CD14-positive monocyte (primary cell): ENCODE measurements around the gene ADM2. TPM values are rescaled to one million over a fixed set of nuclear protein-coding genes. Genes with fewer than 3 reads are reported as not detected.

Source experiments
- DNase-seq, 3 donors: peaks; one replicate each; pipeline ENCODE4 v3.0.0-alpha.2; 2011 to 2022
- H2AFZ ChIP-seq: 2 replicates; pipeline ENCODE4 v1.6.0; 2012; ENCODE audit warnings: mild to moderate bottlenecking, low read depth, low read length, inconsistent platforms; ENCODE audit not compliant: insufficient read depth, poor library complexity, severe bottlenecking
- H3K27ac ChIP-seq, 2 donors: 1 replicate in 1 of 2; 2 replicates in 1 of 2; pipeline ENCODE4 v1.5.1; 2012 to 2013; ENCODE audit warnings: low read length in 2 of 2, control low read depth in 1 of 2, inconsistent platforms in 1 of 2, low read depth in 1 of 2, mild to moderate bottlenecking in 1 of 2
- H3K27me3 ChIP-seq, 2 donors: one replicate each; pipeline versions ENCODE4 v1.6.0 to v1.6.1; 2011 to 2013; ENCODE audit warnings: low read length in 2 of 2; ENCODE audit not compliant: control insufficient read depth in 2 of 2, insufficient read depth in 2 of 2
- H3K36me3 ChIP-seq, 2 donors: replicated peaks in 1 of 2; 1 replicate in 1 of 2; 2 replicates in 1 of 2; pipeline versions ENCODE4 v1.5.1 to v1.6.1; 2012 to 2013; ENCODE audit warnings: low read length in 2 of 2, control low read depth in 1 of 2, inconsistent platforms in 1 of 2, mild to moderate bottlenecking in 1 of 2; ENCODE audit not compliant: insufficient read depth in 2 of 2, control insufficient read depth in 1 of 2
- H3K4me1 ChIP-seq, 2 donors: 1 replicate in 1 of 2; 2 replicates in 1 of 2; pipeline versions ENCODE4 v1.5.1 to v1.6.1; 2012 to 2013; ENCODE audit warnings: low read length in 2 of 2, control low read depth in 1 of 2, inconsistent platforms in 1 of 2, mild to moderate bottlenecking in 1 of 2, moderate library complexity in 1 of 2; ENCODE audit not compliant: insufficient read depth in 2 of 2, control insufficient read depth in 1 of 2
- H3K4me2 ChIP-seq: replicated peaks from 2 replicates; pipeline ENCODE3; 2012; ENCODE audit warnings: low read length, moderate library complexity, mild to moderate bottlenecking; ENCODE audit not compliant: poor library complexity, severe bottlenecking; ENCODE audit errors: extremely low read depth
- H3K4me3 ChIP-seq, 3 experiments: fragments of 200-600 bp in 1 of 3; sonication (generic) in 1 of 3; replicated peaks in 1 of 3; 1 replicate in 2 of 3; 2 replicates in 1 of 3; pipeline ENCODE4 v1.5.1; 2011 to 2013; ENCODE audit warnings: low read length in 3 of 3, mild to moderate bottlenecking in 3 of 3, control low read depth in 2 of 3, low read depth in 2 of 3, inconsistent platforms in 1 of 3, moderate library complexity in 1 of 3
- H3K79me2 ChIP-seq: 2 replicates; pipeline ENCODE4 v1.6.0; 2012; ENCODE audit warnings: mild to moderate bottlenecking, control low read depth, inconsistent platforms, low read length, moderate library complexity; ENCODE audit not compliant: insufficient read depth
- H3K9ac ChIP-seq: 2 replicates; pipeline ENCODE4 v1.6.0; 2017; ENCODE audit warnings: low read length, mild to moderate bottlenecking; ENCODE audit not compliant: insufficient read depth, poor library complexity, severe bottlenecking
- H3K9me3 ChIP-seq, 2 donors: replicated peaks in 1 of 2; 1 replicate in 1 of 2; 2 replicates in 1 of 2; pipeline versions ENCODE4 v1.5.1 to v1.6.1; 2012 to 2013; ENCODE audit warnings: low read length in 2 of 2, control low read depth in 1 of 2; ENCODE audit not compliant: control insufficient read depth in 1 of 2, insufficient read depth in 1 of 2
- H4K20me1 ChIP-seq: 2 replicates; pipeline ENCODE4 v1.6.0; 2012; ENCODE audit warnings: mild to moderate bottlenecking, low read length, control low read depth, moderate library complexity; ENCODE audit not compliant: insufficient read depth
- H3K27ac Mint-ChIP-seq, 7 donors: one replicate each; pipeline ENCODE4 v1.8.0; 2020; ENCODE audit warnings: mild to moderate bottlenecking in 7 of 7, mixed read lengths in 7 of 7, moderate library complexity in 6 of 7, inconsistent platforms in 2 of 7
- H3K27me3 Mint-ChIP-seq, 3 donors: one replicate each; pipeline ENCODE4 v1.8.0; 2021 to 2022; ENCODE audit warnings: low read depth in 3 of 3, mild to moderate bottlenecking in 3 of 3, mixed read lengths in 3 of 3, moderate library complexity in 3 of 3, inconsistent platforms in 1 of 3
- H3K36me3 Mint-ChIP-seq, 2 donors: one replicate each; pipeline ENCODE4 v1.8.0; 2020; ENCODE audit warnings: mixed read lengths in 2 of 2, inconsistent platforms in 1 of 2, mild to moderate bottlenecking in 1 of 2
- H3K4me1 Mint-ChIP-seq: one replicate; pipeline ENCODE4 v1.8.0; 2020; ENCODE audit warnings: mild to moderate bottlenecking, mixed read lengths
- H3K4me3 Mint-ChIP-seq, 2 donors: one replicate each; pipeline ENCODE4 v1.8.0; 2020; ENCODE audit warnings: mild to moderate bottlenecking in 2 of 2, mixed read lengths in 2 of 2, moderate library complexity in 1 of 2
- H3K9me3 Mint-ChIP-seq, 7 donors: one replicate each; pipeline ENCODE4 v1.8.0; 2020 to 2022; ENCODE audit warnings: mixed read lengths in 7 of 7, mild to moderate bottlenecking in 6 of 7, moderate library complexity in 6 of 7, inconsistent platforms in 2 of 7
- WGBS: methylation state at CpG from one replicate; pipeline ENCODE4 v1.1.5; 2013; ENCODE audit warnings: missing lambda C conversion rate; ENCODE audit not compliant: insufficient coverage; 5-methylcytosine and 5-hydroxymethylcytosine counted together
- intact Hi-C, 2 donors: fragments of 100-400 bp; cut with micrococcal nuclease; formaldehyde crosslinking; loops; one replicate each; pipeline versions ENCODE4 v1.15.0 to v1.15.1; 2023
- polyA plus RNA-seq, 3 donors: library from polyadenylated mRNA; depleted of rRNA in 1 of 3; unstranded in 2 of 3; stranded (reverse) in 1 of 3; fragments of 300-500 nt in 2 of 3; fragments of >200 nt in 1 of 3; fragmentation: Illumina TruSeq in 2 of 3; gene quantifications; 1 replicate in 2 of 3; 2 replicates in 1 of 3; pipeline ENCODE4 v1.2.3, GENCODE V29; 2012 to 2021
- TF ChIP-seq, protein P1 (sequence below): fragments of 200-600 bp; IDR thresholded peaks from one replicate; pipeline ENCODE4 v1.8.0; 2022; ENCODE audit warnings: antibody characterized with exemption, mild to moderate bottlenecking

The ADM2 gene
- polyA plus RNA-seq, 3 donors: 0.05 TPM; not detected in 2

DNA sequence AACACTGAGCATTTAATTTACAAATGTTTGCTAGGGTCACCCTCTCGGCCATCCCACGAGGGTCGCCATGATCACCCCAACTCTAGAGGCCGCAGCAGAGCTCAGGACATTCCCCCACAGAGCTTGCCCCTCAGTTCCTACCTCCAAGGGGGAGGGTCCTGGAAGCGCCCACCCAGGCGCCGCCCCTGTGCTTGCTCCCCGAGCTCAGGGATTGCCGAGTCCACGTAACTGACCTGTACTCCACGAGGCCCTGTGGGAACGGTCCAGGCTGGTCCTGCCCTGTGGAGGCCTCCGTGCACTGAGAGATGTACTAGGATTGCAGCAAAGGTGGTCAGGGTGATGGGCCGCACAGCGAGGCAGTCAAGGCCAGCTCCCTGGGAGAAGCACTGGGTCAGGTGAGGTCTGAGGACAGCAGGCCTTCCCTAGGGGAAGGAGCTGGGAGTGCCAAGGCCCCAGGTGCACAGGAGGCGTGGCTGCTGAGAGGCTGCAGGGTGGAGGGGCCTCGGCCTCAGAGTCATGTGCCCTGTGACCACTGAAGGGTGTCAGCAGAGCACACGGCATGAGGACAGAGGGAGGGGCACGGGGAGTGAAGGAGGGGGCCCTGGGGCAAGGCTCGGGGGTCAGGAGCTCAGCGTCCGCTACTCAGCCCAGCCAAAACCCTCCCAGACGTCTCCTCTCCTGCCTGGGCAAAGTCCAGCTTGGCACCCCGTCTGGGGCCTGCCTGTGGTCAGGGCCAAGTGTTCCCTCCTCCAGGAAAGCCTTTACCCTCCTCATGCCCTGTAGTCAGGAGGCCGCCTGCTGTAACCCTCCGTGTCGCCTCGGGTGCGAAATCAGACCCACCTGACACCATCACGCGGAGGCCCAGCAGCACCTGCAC is 2.9 kb downstream of the ADM2 start:
- no peaks in the 10 kb centered on the region for H3K79me2 ChIP-seq
- Mint-ChIP-seq H3K9me3 (peaks cover 0 to 12% (median 6%) of the 10 kb centered on the region in 7 donors), H3K27ac (no peak overlapping the region), H3K4me3 (no peak overlapping the region), H3K27me3 (peaks cover 26 to 59% (median 31%) of the 10 kb centered on the region in 3 donors), H3K4me1 (peaks cover 2% of the 10 kb centered on the region), H3K36me3 (peaks cover 0 to 2% of the 10 kb centered on the region in 2 donors)
- no peak for DNase-seq
- H3K9me3 ChIP-seq: no peaks in the 10 kb centered on the region
- H3K4me1 ChIP-seq: peaks cover 5 to 14% of the 10 kb centered on the region in 2 donors
- H3K27ac ChIP-seq: no peak overlapping the region
- H4K20me1 ChIP-seq: no peaks in the 10 kb centered on the region
- intact Hi-C loops: no loop called here
- H3K27me3 ChIP-seq: peaks cover 9 to 37% of the 10 kb centered on the region in 2 donors
- WGBS: 85% methylated on average over 24 of the region's 31 CpGs
- TF ChIP-seq, protein P1, sequence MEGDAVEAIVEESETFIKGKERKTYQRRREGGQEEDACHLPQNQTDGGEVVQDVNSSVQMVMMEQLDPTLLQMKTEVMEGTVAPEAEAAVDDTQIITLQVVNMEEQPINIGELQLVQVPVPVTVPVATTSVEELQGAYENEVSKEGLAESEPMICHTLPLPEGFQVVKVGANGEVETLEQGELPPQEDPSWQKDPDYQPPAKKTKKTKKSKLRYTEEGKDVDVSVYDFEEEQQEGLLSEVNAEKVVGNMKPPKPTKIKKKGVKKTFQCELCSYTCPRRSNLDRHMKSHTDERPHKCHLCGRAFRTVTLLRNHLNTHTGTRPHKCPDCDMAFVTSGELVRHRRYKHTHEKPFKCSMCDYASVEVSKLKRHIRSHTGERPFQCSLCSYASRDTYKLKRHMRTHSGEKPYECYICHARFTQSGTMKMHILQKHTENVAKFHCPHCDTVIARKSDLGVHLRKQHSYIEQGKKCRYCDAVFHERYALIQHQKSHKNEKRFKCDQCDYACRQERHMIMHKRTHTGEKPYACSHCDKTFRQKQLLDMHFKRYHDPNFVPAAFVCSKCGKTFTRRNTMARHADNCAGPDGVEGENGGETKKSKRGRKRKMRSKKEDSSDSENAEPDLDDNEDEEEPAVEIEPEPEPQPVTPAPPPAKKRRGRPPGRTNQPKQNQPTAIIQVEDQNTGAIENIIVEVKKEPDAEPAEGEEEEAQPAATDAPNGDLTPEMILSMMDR: no peak
- H3K9ac ChIP-seq: no peak overlapping the region
- no peak overlapping the region for H3K4me2 ChIP-seq
- no peaks in the 10 kb centered on the region for H3K36me3 ChIP-seq
- H2AFZ ChIP-seq: no peak overlapping the region
- H3K4me3 ChIP-seq: no peak overlapping the region

DNA sequence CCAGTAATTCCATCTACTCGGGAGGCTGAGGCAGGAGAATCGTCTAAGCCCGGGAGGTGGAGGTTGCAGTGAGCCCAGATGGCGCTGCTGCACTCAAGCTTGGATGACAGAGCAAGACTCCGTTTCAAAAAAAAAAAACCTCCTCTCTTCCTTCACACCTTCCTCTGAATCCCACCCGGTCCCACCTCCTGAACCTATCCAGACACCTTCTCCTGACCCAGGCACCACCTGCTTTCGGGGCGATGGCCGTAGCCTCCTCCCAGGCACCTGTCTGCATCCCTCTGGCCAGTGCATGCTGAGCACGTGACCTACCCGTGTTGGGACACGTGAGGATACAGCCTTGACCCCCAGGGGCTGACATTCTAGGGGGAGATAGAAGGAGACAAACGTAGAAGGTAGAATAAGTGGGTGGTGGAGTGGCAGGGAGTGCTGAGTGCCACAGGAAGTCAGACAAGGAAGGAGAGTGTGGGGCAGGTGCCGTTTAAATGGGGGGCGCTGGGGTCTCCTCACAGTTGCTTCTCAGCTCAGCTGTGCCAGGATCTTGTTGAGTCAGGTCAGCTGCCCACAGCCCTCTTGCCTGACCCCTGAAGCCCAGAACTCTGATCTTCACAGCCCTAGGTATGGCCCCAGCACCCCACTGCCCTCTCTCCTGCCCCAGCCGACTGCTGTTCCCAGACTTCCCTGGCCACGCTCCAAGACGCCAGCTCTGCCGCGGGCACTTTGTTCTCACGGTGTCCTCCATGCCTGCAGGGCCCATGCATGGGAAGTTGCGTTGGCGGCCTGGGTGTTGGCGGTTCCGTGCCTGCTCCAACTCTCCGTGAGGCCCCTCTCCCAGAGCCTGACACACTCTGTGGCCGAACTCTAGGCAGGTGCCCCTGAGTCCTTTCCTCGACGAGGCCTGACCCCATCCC is 4.1 kb downstream of the ADM2 start:
- no peak overlapping the region for H3K9ac ChIP-seq
- intact Hi-C loops: no loop called here
- H3K27me3 ChIP-seq: peaks cover 7 to 26% of the 10 kb centered on the region in 2 donors
- no peaks in the 10 kb centered on the region for H3K9me3 ChIP-seq
- Mint-ChIP-seq H3K9me3 (peaks cover 0 to 8% (median 2%) of the 10 kb centered on the region in 7 donors), H3K27ac (peak overlapping the region in 1 of 7 donors; percentile 23), H3K27me3 (peaks cover 13 to 46% (median 19%) of the 10 kb centered on the region in 3 donors), H3K4me1 (peaks cover 2% of the 10 kb centered on the region), H3K4me3 (no peak overlapping the region), H3K36me3 (no peaks in the 10 kb centered on the region)
- TF ChIP-seq, protein P1: no peak
- H3K36me3 ChIP-seq: no peaks in the 10 kb centered on the region
- H4K20me1 ChIP-seq: no peaks in the 10 kb centered on the region
- peaks cover 5 to 14% of the 10 kb centered on the region in 2 donors for H3K4me1 ChIP-seq
- no peak overlapping the region for H3K4me2 ChIP-seq
- no peak for DNase-seq
- H2AFZ ChIP-seq: no peak overlapping the region
- H3K79me2 ChIP-seq: no peaks in the 10 kb centered on the region
- WGBS: 65% methylated on average over 29 of the region's 29 CpGs
- no peak overlapping the region for H3K4me3 ChIP-seq
- H3K27ac ChIP-seq: no peak overlapping the region
